SJCRH30 (cell line): Measurements from ENCODE around the gene TMEM132C. TPM values are rescaled to one million over a fixed set of nuclear protein-coding genes. Genes with fewer than 3 reads are reported as not detected.

Experiments used
- DNase-seq, 2 experiments: peaks; one replicate each; pipeline ENCODE4 v3.0.0-alpha.2; 2015 to 2020
- H3K27ac ChIP-seq: fragments of 250-450 bp; sonication (Bioruptor Pico); 2 replicates; pipeline ENCODE4 v1.5.1; 2020; ENCODE audit warnings: mild to moderate bottlenecking, moderate library complexity
- H3K27me3 ChIP-seq: fragments of 250-450 bp; sonication (Bioruptor Pico); 2 replicates; pipeline ENCODE4 v1.5.1; 2020; ENCODE audit warnings: mild to moderate bottlenecking, moderate library complexity
- H3K36me3 ChIP-seq: fragments of 250-450 bp; sonication (Bioruptor Pico); 2 replicates; pipeline ENCODE4 v1.5.1; 2020; ENCODE audit warnings: mild to moderate bottlenecking, moderate library complexity
- H3K4me1 ChIP-seq: fragments of 250-450 bp; sonication (Bioruptor Pico); 2 replicates; pipeline ENCODE4 v1.5.1; 2020; ENCODE audit warnings: mild to moderate bottlenecking, moderate library complexity
- H3K4me3 ChIP-seq: fragments of 250-450 bp; sonication (Bioruptor Pico); 2 replicates; pipeline ENCODE4 v1.5.1; 2020; ENCODE audit warnings: mild to moderate bottlenecking, moderate library complexity
- H3K9me3 ChIP-seq: fragments of 250-450 bp; sonication (Bioruptor Pico); replicated peaks from 2 replicates; pipeline ENCODE4 v1.5.1; 2020; ENCODE audit warnings: mild to moderate bottlenecking, moderate library complexity
- total RNA-seq: library from RNA; depleted of rRNA; stranded (reverse); fragments of >200 nt; shearing (Covaris generic); gene quantifications from 2 replicates; pipeline ENCODE4 v1.2.3, GENCODE V29; 2014

Gene TMEM132C
- total RNA-seq, 1 experiment from 2014 or later: not detected

DNA sequence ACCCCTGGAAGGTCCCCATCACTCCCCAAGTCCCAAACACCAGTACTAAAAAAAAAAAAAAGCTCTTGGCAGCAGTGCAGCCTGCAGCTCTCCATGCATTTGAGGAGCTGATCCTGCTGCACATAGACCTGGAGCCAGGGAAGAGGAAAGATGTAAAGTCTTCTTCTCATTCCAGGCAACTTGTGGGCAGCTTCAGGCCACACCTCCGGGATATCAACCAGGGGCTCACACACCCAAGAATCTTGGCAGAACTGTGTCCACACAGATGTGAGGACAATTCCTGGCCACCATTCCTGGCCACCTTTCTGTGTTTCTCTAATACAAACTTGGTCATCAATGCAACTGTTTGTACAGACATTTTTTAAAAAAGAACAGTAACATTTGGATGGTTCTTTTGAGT is 72.7 kb downstream of the TMEM132C start:
- H3K27me3 ChIP-seq: no peaks in the 10 kb centered on the region
- H3K36me3 ChIP-seq: no peaks in the 10 kb centered on the region
- no peaks in the 10 kb centered on the region for H3K4me1 ChIP-seq
- no peak for DNase-seq
- no peaks in the 10 kb centered on the region for H3K9me3 ChIP-seq
- no peak overlapping the region for H3K4me3 ChIP-seq
- no peak overlapping the region for H3K27ac ChIP-seq

DNA sequence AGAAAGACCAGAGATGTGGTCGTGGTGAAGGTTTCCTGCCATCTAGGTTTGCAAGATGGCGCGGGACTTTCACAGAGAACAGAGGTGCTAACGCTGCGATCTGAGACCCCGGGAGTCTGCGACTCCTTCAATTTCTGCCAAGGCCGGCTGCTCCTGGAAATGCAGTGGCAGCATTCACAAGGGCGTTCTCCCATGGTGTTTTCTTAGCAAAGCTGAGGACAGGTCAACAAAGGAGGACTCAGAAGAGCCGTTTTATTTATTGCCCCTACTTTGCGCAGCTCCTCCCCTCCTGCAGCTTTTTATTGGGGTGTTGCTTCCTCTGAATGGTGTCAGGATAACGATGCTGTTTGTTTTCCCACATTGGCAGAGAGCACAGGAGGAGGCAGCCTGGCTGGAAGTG is 86.3 kb downstream of the TMEM132C start:
- Histone ChIP-seq H3K9me3 (no peaks in the 10 kb centered on the region), H3K4me3 (no peak overlapping the region), H3K27ac (no peak overlapping the region), H3K27me3 (no peaks in the 10 kb centered on the region), H3K4me1 (no peaks in the 10 kb centered on the region), H3K36me3 (no peaks in the 10 kb centered on the region)
- DNase-seq: no peak

DNA sequence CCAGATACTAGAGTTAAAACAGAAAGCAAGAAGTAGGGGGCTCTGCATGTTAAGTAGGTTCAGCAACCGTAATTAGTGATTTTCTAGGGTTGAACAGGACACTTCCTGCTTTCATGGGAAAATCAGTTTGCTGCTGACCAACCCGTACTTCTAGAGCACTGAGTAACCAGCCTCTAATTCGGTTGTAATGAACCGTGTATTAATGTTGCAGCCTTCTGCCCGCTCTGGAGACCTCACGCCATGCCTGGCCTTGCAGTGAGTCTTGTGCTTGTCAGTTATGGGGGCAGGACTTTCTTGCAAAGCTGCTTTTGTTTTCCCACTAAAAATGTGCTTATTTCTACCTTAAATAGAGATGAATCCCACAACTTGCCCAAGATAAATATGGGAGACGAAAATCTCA is 89.6 kb downstream of the TMEM132C start:
- no peaks in the 10 kb centered on the region for H3K36me3 ChIP-seq
- no peak overlapping the region for H3K4me3 ChIP-seq
- DNase-seq: no peak
- H3K27ac ChIP-seq: no peak overlapping the region
- no peaks in the 10 kb centered on the region for H3K27me3 ChIP-seq
- no peaks in the 10 kb centered on the region for H3K4me1 ChIP-seq
- no peaks in the 10 kb centered on the region for H3K9me3 ChIP-seq

DNA sequence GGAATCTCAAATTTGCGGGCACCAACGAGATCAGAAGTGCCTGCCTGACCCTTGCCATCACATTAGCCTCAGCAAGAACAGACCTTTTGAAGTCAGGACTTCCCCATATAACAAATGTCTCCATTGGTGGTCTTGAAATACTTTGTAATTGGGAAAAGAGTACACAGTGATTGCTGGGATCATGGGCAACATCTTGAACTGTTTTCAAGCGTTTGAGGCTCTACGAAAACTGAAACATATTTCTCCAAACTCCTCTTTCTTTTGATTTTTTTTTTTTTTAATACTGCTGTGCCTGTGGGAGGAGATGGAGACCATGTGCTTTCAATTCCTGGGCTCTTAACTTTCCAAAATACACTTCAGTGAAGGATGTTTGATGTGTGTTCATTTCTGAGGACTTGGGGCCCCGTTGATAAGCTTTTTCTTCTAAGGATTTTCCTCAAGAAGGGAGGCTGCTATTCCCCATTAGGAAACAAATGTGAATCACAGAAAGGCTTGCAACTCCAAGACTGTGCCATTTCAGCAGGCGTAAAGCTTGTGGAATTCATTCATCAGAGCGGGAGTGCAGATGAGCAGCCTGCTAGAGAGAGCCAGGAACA is 94.5 kb downstream of the TMEM132C start:
- Histone ChIP-seq H3K27me3 (no peaks in the 10 kb centered on the region), H3K4me3 (no peak overlapping the region), H3K9me3 (no peaks in the 10 kb centered on the region), H3K27ac (no peak overlapping the region), H3K4me1 (no peaks in the 10 kb centered on the region), H3K36me3 (no peaks in the 10 kb centered on the region)
- no peak for DNase-seq

DNA sequence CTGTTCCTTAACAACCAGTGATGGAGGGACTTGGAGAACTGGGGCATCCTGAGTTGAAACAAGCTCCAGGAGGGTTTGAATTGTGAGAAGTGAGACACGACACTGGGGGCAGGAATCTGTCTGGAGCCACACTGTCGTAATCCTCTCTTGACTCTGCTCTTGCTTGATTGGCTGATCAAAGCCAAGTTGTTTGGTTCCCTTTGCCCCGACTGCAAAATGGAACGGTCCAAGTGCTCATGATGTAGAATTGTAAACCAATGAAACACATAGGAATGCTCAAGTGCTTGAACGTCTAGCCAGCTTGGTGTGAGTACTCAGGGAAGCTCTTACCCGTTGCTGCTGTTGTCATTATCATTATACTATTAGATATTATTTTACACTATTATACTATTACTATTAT is 98.1 kb downstream of the TMEM132C start:
- no peaks in the 10 kb centered on the region for H3K36me3 ChIP-seq
- DNase-seq: no peak
- H3K4me3 ChIP-seq: no peak overlapping the region
- H3K9me3 ChIP-seq: no peaks in the 10 kb centered on the region
- H3K4me1 ChIP-seq: no peaks in the 10 kb centered on the region
- no peaks in the 10 kb centered on the region for H3K27me3 ChIP-seq
- no peak overlapping the region for H3K27ac ChIP-seq

DNA sequence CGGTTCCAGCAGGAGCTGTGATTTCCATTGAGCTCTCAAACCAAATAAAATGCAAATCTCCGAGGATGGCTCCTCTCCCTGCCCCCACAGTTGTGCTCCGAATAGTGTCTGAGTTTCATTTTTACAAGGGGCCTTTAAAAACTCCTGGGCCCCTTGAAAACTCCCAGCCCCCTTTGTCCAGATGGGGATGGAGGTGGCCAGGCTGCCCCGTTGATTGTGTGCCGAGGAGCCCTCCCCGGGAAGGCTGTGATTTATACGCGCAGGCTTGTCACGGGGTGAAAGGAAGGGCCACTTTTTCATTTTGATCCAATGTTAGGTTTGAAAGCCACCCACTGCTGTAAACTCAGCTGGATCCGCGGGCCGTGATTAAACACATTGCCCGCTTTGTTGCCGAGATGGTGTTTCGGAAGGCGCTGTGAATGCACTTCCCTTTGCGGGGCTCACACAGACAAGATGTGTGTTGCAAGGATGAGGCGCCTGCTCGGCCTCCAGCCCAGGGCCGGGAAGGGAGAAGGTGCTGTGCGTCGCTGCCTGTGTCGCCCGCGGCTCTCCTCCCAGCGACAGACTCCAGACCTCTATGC is 98.8 kb downstream of the TMEM132C start:
- DNase-seq: no peak
- Histone ChIP-seq H3K27me3 (no peaks in the 10 kb centered on the region), H3K36me3 (no peaks in the 10 kb centered on the region), H3K4me3 (no peak overlapping the region), H3K27ac (no peak overlapping the region), H3K9me3 (no peaks in the 10 kb centered on the region), H3K4me1 (no peaks in the 10 kb centered on the region)

DNA sequence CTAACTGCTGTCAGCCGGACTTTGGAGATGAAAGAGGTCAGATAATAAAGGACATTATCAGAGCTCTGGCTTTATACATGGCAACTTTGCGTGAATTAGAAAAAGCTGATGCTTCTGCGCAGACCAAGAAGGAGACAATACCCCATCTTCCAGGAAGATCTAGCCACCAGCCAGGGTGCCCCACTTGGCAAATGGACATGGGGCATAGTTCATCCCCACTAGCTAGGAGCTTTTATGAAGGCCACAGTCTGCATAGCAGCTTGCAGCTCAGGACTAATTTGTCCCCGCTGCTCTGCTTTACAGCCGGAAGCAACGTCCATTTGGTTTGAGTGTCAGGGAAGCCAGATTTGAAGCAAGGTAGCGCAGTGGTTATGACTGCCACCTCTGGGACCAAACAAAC is 101.0 kb downstream of the TMEM132C start:
- DNase-seq: no peak
- H3K4me3 ChIP-seq: no peak overlapping the region

DNA sequence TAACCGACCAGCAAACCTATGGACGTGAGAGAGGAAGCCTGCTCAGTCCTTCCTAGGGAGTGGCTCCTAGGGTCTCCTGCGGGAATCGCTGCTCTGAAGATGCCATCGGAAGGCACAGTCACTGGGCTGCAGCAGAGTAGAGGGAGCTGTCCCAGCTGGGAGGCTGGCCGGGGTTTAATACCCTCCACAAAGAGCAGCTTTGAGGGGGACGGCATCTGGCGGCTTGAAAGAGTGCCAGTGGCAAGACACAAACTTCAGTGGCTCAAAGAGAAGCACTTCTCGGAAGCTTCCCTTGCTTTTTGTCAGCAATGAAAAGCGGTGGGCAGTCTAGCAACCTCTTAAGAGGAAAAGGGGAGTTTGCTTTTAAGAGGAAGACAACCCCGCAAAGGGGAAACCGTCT is 114.6 kb downstream of the TMEM132C start:
- Histone ChIP-seq H3K27me3 (no peaks in the 10 kb centered on the region), H3K4me1 (no peaks in the 10 kb centered on the region), H3K9me3 (no peaks in the 10 kb centered on the region), H3K36me3 (no peaks in the 10 kb centered on the region), H3K27ac (no peak overlapping the region), H3K4me3 (no peak overlapping the region)
- no peak for DNase-seq

More for the DNA sequence above, 101.0 kb downstream of the TMEM132C start:
- Histone ChIP-seq H3K9me3 (no peaks in the 10 kb centered on the region), H3K27me3 (no peaks in the 10 kb centered on the region), H3K36me3 (no peaks in the 10 kb centered on the region), H3K27ac (no peak overlapping the region), H3K4me1 (no peaks in the 10 kb centered on the region)

DNA sequence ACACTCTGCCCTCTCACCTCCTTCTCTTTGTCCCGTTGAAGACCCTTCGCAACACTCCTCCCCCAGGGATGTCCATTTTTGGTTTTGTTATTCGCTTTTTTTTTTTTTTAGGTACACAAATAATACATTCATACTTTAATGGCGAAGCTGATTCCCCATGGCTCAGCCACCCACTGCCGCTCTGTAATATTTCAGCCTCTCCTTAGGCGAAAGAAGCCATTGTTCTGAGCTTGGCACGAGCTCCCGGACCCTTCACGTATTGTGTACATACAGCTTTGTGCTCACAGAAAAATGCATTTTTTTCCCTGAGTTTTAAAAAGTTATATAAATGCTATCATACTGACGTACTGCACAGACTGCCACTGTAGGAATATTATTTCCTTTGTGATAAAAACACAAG is 115.0 kb downstream of the TMEM132C start:
- no peak overlapping the region for H3K27ac ChIP-seq
- no peaks in the 10 kb centered on the region for H3K27me3 ChIP-seq
- H3K9me3 ChIP-seq: no peaks in the 10 kb centered on the region
- DNase-seq: no peak
- H3K36me3 ChIP-seq: no peaks in the 10 kb centered on the region
- no peak overlapping the region for H3K4me3 ChIP-seq
- no peaks in the 10 kb centered on the region for H3K4me1 ChIP-seq

DNA sequence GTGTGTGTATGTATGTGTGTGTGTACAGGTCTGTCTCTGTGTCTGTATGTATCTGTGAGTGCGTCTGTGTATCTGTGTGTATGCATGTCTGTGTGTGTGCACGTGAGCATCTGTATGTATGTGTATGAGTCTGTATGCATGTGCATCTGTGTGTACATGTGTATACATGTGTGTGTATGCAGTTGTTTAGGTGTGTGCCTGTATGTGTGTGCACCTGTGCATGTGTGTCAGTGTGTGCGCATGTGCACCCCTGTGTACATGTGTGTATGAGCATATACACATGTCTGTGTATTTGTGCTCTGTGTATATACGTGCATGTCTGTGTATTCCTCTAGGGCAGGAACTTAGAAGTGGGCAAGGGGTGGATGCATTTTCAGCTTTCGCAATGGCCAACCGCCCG is 116.0 kb downstream of the TMEM132C start:
- DNase-seq: no peak
- Histone ChIP-seq H3K27me3 (no peaks in the 10 kb centered on the region), H3K27ac (no peak overlapping the region), H3K4me3 (no peak overlapping the region), H3K4me1 (no peaks in the 10 kb centered on the region), H3K36me3 (no peaks in the 10 kb centered on the region), H3K9me3 (no peaks in the 10 kb centered on the region)

DNA sequence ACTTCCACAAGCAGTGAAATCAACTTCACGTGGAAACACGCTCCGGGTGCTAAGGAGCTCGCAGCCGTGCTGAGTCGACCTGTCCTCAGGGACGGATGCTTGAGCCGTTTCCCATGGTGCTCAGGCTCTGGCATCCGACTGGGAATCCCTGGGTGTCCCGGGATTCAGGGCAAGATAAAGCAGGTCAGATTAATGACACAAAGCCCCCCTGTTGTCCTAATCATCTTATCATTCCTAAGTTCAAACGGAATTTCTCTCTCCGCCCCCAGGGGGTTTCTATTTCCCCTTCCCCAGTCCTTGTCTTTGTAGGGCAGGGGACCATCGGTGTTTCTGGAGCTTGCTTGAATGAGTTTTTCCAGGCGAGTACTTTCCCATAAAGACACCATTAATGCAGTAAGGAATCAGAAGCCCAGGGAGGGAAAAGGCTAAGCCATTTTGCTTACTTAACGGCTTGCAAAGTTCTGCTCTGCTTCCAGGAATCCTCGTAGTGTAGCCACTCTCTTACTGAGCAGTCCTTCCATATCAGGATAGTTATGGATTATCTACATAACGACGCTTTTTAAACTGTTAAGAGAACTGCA is 116.5 kb downstream of the TMEM132C start:
- no peak overlapping the region for H3K27ac ChIP-seq
- no peaks in the 10 kb centered on the region for H3K4me1 ChIP-seq
- no peaks in the 10 kb centered on the region for H3K36me3 ChIP-seq
- no peak for DNase-seq
- no peaks in the 10 kb centered on the region for H3K27me3 ChIP-seq
- no peak overlapping the region for H3K4me3 ChIP-seq
- H3K9me3 ChIP-seq: no peaks in the 10 kb centered on the region

DNA sequence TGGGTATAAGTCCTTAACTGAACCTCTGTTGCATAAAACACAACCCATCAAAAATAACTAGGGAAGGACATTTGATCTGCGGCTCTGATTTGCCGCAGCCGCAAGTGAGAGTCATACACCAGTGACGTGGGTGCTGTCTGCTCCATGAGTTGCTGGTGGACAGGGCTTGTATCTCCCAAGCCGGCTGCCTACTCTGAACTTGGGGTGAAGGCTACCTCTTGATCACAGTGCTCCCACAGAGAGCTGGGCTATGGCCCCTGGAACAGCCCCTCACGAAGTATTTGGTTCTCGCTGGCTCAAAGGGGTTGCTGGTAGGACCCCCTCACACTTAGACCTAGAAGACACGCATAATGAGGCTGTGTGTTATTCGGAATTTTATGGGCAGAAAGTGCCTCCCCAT is 118.8 kb downstream of the TMEM132C start:
- no peaks in the 10 kb centered on the region for H3K27me3 ChIP-seq
- no peaks in the 10 kb centered on the region for H3K36me3 ChIP-seq
- no peak for DNase-seq
- H3K9me3 ChIP-seq: no peaks in the 10 kb centered on the region
- H3K4me1 ChIP-seq: no peaks in the 10 kb centered on the region
- no peak overlapping the region for H3K27ac ChIP-seq
- H3K4me3 ChIP-seq: no peak overlapping the region

DNA sequence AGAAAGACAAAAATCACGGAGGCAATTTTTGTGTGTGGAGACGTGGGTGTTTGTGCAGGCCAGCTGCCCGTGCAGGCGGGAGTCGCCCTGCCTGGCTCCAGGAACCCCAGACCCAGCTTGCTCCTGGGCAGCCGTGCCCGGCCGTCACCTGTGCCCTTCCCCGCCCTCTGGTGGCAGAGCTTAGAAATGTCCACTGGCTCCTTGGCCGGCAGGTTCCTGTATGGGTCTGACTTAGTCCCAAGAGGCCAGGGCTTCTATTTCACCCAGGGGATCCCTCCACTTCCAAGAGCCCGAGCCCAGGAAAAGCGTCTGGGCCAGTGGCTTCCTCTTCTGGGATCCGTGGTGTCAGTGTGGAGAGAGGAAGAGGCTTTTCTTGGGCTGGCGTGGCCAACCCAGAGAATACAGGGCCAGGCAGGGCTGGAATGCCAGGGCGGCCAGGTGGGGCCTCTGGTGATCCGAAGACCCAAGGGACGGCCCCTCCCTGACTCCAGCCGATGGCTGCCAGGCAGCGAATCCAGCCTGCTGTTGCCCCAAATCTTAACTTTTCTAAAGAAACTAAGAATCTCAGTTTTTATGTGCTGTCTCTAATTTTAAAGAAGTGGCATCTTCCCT is 120.9 kb downstream of the TMEM132C start:
- Histone ChIP-seq H3K9me3 (no peaks in the 10 kb centered on the region), H3K27ac (no peak overlapping the region)
- DNase-seq: peak; percentile 19 to 50

DNA sequence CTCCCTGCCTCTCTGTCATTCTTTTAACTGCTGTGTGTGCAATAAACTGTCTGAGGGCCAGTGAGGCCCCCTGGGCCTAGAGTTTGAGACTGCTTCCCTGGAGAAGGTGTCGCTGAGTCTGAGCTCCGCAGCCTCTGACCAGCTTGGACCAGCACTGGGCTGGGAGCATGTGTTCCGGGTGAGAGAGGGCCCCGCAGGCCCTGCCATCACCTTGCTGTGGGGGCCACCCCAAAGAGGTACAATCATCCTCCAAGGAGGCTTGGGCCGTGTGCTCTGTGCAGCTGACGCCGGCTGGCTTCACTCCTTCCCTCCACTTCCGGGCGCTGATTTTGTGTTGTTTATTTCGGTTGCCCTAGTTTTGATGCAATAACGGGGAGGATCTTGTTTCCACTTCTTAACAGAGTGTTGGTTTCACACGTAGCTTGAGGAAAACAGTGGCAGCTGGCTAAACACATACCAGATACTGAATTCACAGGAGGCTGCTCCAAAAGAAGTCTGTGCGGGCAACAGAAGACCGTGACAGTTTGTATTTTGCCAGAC is 121.6 kb downstream of the TMEM132C start:
- no peaks in the 10 kb centered on the region for H3K36me3 ChIP-seq
- DNase-seq: peak; percentile 6 to 40
- H3K27ac ChIP-seq: no peak overlapping the region
- H3K27me3 ChIP-seq: no peaks in the 10 kb centered on the region
- no peaks in the 10 kb centered on the region for H3K4me1 ChIP-seq
- H3K9me3 ChIP-seq: no peaks in the 10 kb centered on the region
- H3K4me3 ChIP-seq: no peak overlapping the region

More for the DNA sequence above, 120.9 kb downstream of the TMEM132C start:
- no peaks in the 10 kb centered on the region for H3K27me3 ChIP-seq
- H3K36me3 ChIP-seq: no peaks in the 10 kb centered on the region
- H3K4me1 ChIP-seq: no peaks in the 10 kb centered on the region
- H3K4me3 ChIP-seq: no peak overlapping the region

DNA sequence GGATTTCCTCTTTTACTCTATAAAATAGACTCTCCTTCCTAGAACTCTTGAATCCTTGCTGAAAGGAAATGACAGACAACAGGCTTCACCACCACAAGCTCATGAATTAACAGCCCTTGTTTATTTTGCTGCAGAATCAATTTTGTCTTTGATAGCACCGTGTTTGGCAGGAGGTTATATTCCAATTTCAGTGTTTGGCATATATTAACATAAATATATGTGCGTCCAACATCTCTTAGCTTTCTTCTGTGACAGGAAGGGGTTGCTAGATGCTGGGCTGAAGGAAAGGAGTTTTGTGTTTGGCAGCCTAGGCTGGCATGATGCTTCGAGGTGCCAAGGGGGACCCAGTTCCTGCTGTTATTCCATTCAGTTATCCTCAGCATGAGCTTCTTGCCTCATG is 126.4 kb downstream of the TMEM132C start:
- Histone ChIP-seq H3K9me3 (no peaks in the 10 kb centered on the region), H3K4me3 (no peak overlapping the region)

More for the DNA sequence above, 126.4 kb downstream of the TMEM132C start:
- Histone ChIP-seq H3K4me1 (no peaks in the 10 kb centered on the region), H3K36me3 (no peaks in the 10 kb centered on the region), H3K27me3 (no peaks in the 10 kb centered on the region), H3K27ac (no peak overlapping the region)
- no peak for DNase-seq
